Ramos (cell line): ENCODE results near the gene ASPDH.
"Not testable (repeated sequence)": the region's sequence is repeated elsewhere in the genome, so short reads cannot be mapped to it uniquely, and the experiment has no call there.

ENCODE experiments used
- in situ Hi-C: fragments of 300-500 bp; cut with MboI; formaldehyde crosslinking; loops from one replicate; pipeline ENCODE4 v1.14.3; 2022; ENCODE audit warnings: low sequenced_read_pairs; ENCODE audit not compliant: unreplicated experiment

Gene ASPDH

GRCh38 chr19:50548191-50549058 is 34.7 kb upstream of the ASPDH start:
- in situ Hi-C loops = no loop called here

- in situ Hi-C loops = no loop called here
These were observed 33.9 kb upstream of the ASPDH start for GRCh38 chr19:50547385-50548190.

- in situ Hi-C loops = no loop called here
These were observed 33.0 kb upstream of the ASPDH start for GRCh38 chr19:50546527-50547221.

- in situ Hi-C loops = no loop called here
These were observed 29.2 kb upstream of the ASPDH start for GRCh38 chr19:50542943-50543342.

- in situ Hi-C loops = loop anchor here (5.0 kb wide), 1 partner anchor 245 kb away; no protein-coding TSS in a partner anchor
These were observed 24.1 kb upstream of the ASPDH start for GRCh38 chr19:50537769-50538230.

GRCh38 chr19:50537306-50537685 is 23.6 kb upstream of the ASPDH start:
- in situ Hi-C loops = loop anchor here (5.0 kb wide), 1 partner anchor 245 kb away; no protein-coding TSS in a partner anchor

GRCh38 chr19:50536662-50537305 is 23.1 kb upstream of the ASPDH start:
- in situ Hi-C loops = loop anchor here (5.0 kb wide), 1 partner anchor 246 kb away; no protein-coding TSS in a partner anchor

GRCh38 chr19:50535672-50536187 is 22.0 kb upstream of the ASPDH start:
- in situ Hi-C loops = loop anchor here (5.0 kb wide), 1 partner anchor 247 kb away; no protein-coding TSS in a partner anchor

GRCh38 chr19:50534478-50534877 is 20.8 kb upstream of the ASPDH start:
- in situ Hi-C loops = no loop called here

- in situ Hi-C loops = no loop called here
These were observed 19.2 kb upstream of the ASPDH start for GRCh38 chr19:50532952-50533351.

- in situ Hi-C loops = no loop called here
These were observed 17.5 kb upstream of the ASPDH start for GRCh38 chr19:50531171-50531612.

- in situ Hi-C loops = not testable (repeated sequence)
These were observed 14.3 kb upstream of the ASPDH start for GRCh38 chr19:50528052-50528451.

GRCh38 chr19:50522881-50523280 is 9.2 kb upstream of the ASPDH start:
- in situ Hi-C loops = no loop called here

- in situ Hi-C loops = no loop called here
These were observed 7.2 kb upstream of the ASPDH start for GRCh38 chr19:50520822-50521465.

- in situ Hi-C loops = no loop called here
These were observed 5.4 kb upstream of the ASPDH start for GRCh38 chr19:50519006-50519575.

GRCh38 chr19:50518091-50519005 is 4.6 kb upstream of the ASPDH start:
- in situ Hi-C loops = no loop called here

- in situ Hi-C loops = no loop called here
These were observed 4.0 kb upstream of the ASPDH start for GRCh38 chr19:50517704-50518075.
